ENCODE results near the gene DENND1A. TPM values are rescaled to one million over a fixed set of nuclear protein-coding genes. Genes with fewer than 3 reads are reported as not detected.

DENND1A gene
- total RNA-seq, 1 experiment from 2014 or later = 13.0 TPM

DNA sequence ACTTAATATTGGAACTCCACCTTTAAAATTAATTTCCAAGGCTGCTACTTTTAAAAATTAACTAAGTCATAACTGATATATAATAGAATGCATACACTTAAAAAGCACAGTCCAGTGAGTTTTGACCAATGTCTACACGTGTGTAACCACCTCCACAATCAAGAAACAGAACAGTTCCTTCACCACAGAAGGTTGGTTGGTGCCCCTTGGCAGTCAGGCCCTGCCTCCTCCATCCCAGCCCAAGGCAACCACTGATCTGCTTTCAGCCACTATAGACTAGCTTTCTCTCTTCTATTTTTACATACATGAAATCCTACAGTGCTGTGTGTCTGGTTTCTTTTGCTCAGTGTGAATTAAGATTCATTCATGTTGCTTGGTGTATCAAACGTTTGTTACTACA lies 358.7 kb downstream of the DENND1A start:
- Mint-ChIP-seq H3K27ac (ENCODE audit: unreplicated experiment) (no peak overlapping the region), H3K27me3 (ENCODE audit: unreplicated experiment) (no peaks in the 10 kb centered on the region), H3K4me1 (ENCODE audit: low read depth, unreplicated experiment) (no peaks in the 10 kb centered on the region), H3K4me3 (ENCODE audit: low read depth, unreplicated experiment) (no peak overlapping the region), H3K9me3 (ENCODE audit: low read depth, unreplicated experiment) (no peaks in the 10 kb centered on the region), H3K36me3 (ENCODE audit: insufficient read depth, unreplicated experiment) (no peaks in the 10 kb centered on the region)
- no peak for TF ChIP-seq CTCF (IDR thresholded peaks at IDR 0.05; ENCODE audit: unreplicated experiment)
- intact Hi-C loops (cut with micrococcal nuclease; ENCODE audit: unreplicated experiment) = no loop called here
- no peak for DNase-seq
- CTCF ChIA-PET = no interaction called here
- no TSS peak for BruUV-seq (replicated peaks)

GRCh38 chr9:123568691-123569688 lies 360.9 kb downstream of the DENND1A start:
- intact Hi-C loops (cut with micrococcal nuclease; ENCODE audit: unreplicated experiment) = no loop called here
- Mint-ChIP-seq H3K27me3 (ENCODE audit: unreplicated experiment) (no peaks in the 10 kb centered on the region), H3K27ac (ENCODE audit: unreplicated experiment) (no peak overlapping the region), H3K4me1 (ENCODE audit: low read depth, unreplicated experiment) (no peaks in the 10 kb centered on the region), H3K9me3 (ENCODE audit: low read depth, unreplicated experiment) (no peaks in the 10 kb centered on the region), H3K36me3 (ENCODE audit: insufficient read depth, unreplicated experiment) (no peaks in the 10 kb centered on the region), H3K4me3 (ENCODE audit: low read depth, unreplicated experiment) (no peak overlapping the region)
- no peak for TF ChIP-seq CTCF (IDR thresholded peaks at IDR 0.05; ENCODE audit: unreplicated experiment)
- no TSS peak for BruUV-seq (replicated peaks)
- CTCF ChIA-PET = no interaction called here
- no peak for DNase-seq

- no peak for DNase-seq
- no TSS peak for BruUV-seq (replicated peaks)
- Mint-ChIP-seq H3K4me3 (ENCODE audit: low read depth, unreplicated experiment) (no peak overlapping the region), H3K4me1 (ENCODE audit: low read depth, unreplicated experiment) (no peaks in the 10 kb centered on the region), H3K27ac (ENCODE audit: unreplicated experiment) (no peak overlapping the region), H3K9me3 (ENCODE audit: low read depth, unreplicated experiment) (no peaks in the 10 kb centered on the region), H3K36me3 (ENCODE audit: insufficient read depth, unreplicated experiment) (no peaks in the 10 kb centered on the region), H3K27me3 (ENCODE audit: unreplicated experiment) (no peaks in the 10 kb centered on the region)
- CTCF ChIA-PET = no interaction called here
- no peak for TF ChIP-seq CTCF (IDR thresholded peaks at IDR 0.05; ENCODE audit: unreplicated experiment)
- intact Hi-C loops (cut with micrococcal nuclease; ENCODE audit: unreplicated experiment) = no loop called here
These were observed 362.9 kb downstream of the DENND1A start for GRCh38 chr9:123567013-123567412.

DNA sequence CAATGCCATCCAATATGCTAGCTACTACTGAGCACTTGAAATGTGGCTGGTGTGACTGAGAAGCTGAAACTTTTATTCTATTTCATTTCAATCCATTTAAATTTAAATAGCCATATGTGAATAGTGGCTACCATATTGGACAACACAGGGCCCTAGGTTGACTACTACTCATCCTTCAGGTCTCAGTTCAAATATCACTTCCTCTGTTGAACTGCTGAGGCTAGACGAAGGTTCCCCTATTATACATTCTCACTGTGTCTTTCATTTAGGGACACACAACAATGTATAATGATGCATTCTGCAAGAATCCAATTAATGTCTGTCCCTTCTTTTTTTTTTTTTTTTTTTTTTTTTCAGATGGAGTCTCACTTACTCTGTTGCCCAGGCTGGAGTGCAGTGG lies 365.3 kb downstream of the DENND1A start:
- CTCF ChIA-PET = no interaction called here
- no peaks in the 10 kb centered on the region for H3K36me3 Mint-ChIP-seq (ENCODE audit: insufficient read depth, unreplicated experiment)
- intact Hi-C loops (cut with micrococcal nuclease; ENCODE audit: unreplicated experiment) = no loop called here
- H3K27me3 Mint-ChIP-seq (ENCODE audit: unreplicated experiment) = no peaks in the 10 kb centered on the region
- no peak for DNase-seq
- no peaks in the 10 kb centered on the region for H3K9me3 Mint-ChIP-seq (ENCODE audit: low read depth, unreplicated experiment)
- H3K4me3 Mint-ChIP-seq (ENCODE audit: low read depth, unreplicated experiment) = no peak overlapping the region
- no TSS peak for BruUV-seq (replicated peaks)
- H3K4me1 Mint-ChIP-seq (ENCODE audit: low read depth, unreplicated experiment) = no peaks in the 10 kb centered on the region
- H3K27ac Mint-ChIP-seq (ENCODE audit: unreplicated experiment) = no peak overlapping the region
- no peak for TF ChIP-seq CTCF (IDR thresholded peaks at IDR 0.05; ENCODE audit: unreplicated experiment)

Measured in Calu3 (cell line).